Measurements from ENCODE around the gene EIF4G2.

Gene EIF4G2

DNA sequence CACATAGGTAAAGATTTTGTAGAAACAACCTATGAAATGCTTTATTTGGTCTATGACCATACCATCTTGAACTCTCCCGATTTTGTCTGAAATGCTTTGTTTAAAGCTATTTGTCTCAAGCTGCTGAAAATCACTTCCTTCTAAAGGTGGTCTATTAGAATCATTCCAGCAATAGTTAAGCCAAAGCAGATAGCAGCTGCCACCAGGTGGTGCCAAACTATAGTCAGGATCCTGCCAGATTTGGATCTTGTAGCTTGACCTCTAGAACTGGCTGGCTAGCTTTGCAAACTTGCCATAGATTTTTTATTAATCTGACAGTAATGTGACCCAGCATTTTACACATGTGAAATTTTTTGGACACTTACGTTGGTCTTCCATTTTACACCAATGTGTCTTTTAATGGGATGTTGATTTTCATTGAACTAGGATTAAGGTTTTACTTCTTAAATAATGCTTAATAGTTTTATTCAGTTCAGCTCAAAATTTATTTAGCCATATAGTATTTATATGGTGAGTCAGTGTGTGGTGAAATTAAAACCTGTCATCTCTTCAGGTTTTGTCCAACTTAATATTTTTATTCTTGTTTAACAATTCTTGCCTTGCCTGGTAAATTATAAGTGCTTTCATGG, 38.0 kb downstream of the EIF4G2 start:
- no peaks in the 10 kb centered on the region for H3K27me3 Mint-ChIP-seq (ENCODE audit: low read depth)
- H3K27ac Mint-ChIP-seq = no peak overlapping the region
- no peak overlapping the region for H3K4me3 Mint-ChIP-seq
- H3K4me1 Mint-ChIP-seq (ENCODE audit: low read depth) = peaks cover 3% of the 10 kb centered on the region
- no peaks in the 10 kb centered on the region for H3K9me3 Mint-ChIP-seq
- peaks cover 68% of the 10 kb centered on the region for H3K36me3 Mint-ChIP-seq (ENCODE audit: low read depth)

DNA sequence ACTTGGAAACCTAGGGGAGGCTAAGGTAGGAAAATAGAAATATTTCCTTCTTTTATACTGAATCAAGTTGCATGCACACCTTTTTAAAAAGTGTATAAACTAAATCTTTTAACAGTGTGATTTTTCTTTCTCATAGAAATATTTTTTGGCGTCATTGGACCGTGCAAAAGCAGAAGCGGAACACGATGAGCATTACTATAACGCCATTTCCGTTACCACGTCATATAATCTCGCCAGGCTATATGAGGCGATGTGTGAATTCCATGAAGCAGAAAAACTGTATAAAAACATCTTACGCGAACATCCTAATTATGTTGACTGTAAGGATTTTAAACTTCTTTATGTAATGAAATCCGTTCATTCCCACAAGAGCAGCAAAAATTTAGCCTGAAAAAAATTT, 44.3 kb downstream of the EIF4G2 start:
- H3K4me3 Mint-ChIP-seq = no peak overlapping the region
- H3K9me3 Mint-ChIP-seq = no peaks in the 10 kb centered on the region
- H3K27me3 Mint-ChIP-seq (ENCODE audit: low read depth) = no peaks in the 10 kb centered on the region
- no peak overlapping the region for H3K27ac Mint-ChIP-seq
- H3K4me1 Mint-ChIP-seq (ENCODE audit: low read depth) = peaks cover 11% of the 10 kb centered on the region
- peaks cover 42% of the 10 kb centered on the region for H3K36me3 Mint-ChIP-seq (ENCODE audit: low read depth)

DNA sequence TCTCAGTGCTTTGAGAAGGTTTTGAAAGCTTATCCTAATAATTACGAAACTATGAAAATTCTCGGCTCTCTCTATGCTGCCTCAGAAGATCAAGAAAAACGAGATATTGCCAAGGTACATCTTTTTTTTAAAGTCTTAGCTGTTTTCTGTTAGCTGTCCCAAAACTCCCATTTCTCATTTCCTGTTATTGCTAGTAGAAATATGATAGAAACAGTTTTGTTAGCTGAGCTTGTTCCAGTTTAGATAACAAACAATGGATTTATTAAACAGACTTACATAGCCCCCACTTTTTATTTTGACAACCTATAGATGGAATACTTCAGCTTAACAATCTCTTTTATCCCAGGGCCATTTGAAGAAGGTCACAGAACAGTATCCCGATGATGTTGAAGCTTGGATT, 45.0 kb downstream of the EIF4G2 start:
- Mint-ChIP-seq H3K9me3 (no peaks in the 10 kb centered on the region), H3K4me3 (no peak overlapping the region), H3K27ac (no peak overlapping the region), H3K36me3 (ENCODE audit: low read depth) (peaks cover 39% of the 10 kb centered on the region), H3K27me3 (ENCODE audit: low read depth) (no peaks in the 10 kb centered on the region), H3K4me1 (ENCODE audit: low read depth) (peaks cover 11% of the 10 kb centered on the region)

DNA sequence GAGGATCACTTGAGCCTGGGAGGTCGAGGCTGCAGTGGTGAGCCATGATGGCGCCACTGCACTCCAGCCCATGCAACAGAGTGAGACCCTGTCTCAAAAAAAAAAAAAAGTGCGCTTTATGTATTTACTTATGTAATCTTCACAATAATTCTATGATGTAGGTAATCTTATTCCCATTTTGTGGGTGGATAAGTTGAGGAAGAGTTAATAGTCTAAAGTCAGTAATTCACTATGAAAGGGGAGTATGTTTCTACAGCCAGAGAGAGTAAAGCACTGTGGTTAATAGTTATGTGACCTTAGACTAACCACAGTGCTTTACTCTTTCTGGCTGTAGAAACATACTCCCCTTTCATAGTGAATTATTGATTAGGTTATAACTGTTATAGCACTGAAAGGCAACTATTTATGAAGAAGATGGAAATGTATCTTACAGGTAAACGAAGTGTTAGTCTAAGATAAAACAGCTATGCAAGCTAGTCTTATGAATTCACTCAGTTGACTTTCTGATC, 45.8 kb downstream of the EIF4G2 start:
- Mint-ChIP-seq H3K9me3 (no peaks in the 10 kb centered on the region), H3K4me1 (ENCODE audit: low read depth) (peaks cover 11% of the 10 kb centered on the region), H3K4me3 (no peak overlapping the region), H3K27ac (no peak overlapping the region), H3K36me3 (ENCODE audit: low read depth) (peaks cover 39% of the 10 kb centered on the region), H3K27me3 (ENCODE audit: low read depth) (no peaks in the 10 kb centered on the region)

DNA sequence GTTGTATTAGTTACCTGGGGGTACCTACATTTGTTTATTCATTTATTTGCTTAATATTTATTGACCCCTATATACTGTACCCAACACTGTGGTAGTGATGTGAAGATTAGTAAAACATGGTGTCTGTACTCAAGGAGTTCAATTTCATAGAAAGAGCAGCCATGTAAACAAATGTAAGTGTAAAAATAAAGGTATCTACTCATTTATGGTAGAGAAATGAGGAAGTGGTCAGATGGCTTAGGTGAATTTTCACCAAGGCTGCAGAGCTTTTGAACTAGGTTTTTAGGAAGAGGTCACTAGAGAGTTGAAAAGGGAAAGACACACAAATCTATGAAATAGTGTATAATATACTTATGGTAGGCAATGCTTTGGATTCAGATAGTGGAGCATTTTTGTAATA, 46.5 kb downstream of the EIF4G2 start:
- Mint-ChIP-seq H3K27ac (no peak overlapping the region), H3K9me3 (no peaks in the 10 kb centered on the region), H3K4me1 (ENCODE audit: low read depth) (peaks cover 11% of the 10 kb centered on the region), H3K36me3 (ENCODE audit: low read depth) (peaks cover 33% of the 10 kb centered on the region), H3K4me3 (no peak overlapping the region), H3K27me3 (ENCODE audit: low read depth) (no peaks in the 10 kb centered on the region)

DNA sequence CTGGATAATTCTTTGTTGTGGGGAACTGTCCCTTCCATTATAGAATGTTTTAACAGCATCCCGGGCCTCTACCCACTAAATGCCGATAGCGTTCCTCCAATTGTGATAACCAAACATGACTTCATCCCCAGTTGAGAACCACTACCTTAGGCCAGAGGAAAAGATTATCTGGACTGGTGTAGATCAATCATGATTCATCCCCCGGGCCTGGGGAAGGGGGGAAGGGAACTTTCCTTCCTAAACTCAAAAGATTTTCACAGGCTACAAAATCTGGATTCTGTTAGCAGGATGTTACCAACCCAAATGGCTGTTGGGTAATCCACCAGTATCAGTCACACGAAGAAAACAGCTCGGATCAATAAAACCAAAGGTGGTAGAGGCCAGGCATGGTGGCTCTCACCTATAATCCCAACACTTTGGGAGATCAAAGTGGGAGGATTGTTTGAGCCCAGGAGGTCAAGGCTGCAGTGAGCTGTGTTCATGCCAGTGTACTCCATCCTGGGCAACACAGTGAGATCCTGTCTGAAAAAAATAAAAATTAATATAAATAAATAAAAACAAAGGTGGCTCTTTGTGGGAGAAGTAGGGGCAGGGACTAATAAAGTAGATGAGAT, 47.5 kb downstream of the EIF4G2 start:
- Mint-ChIP-seq H3K27me3 (ENCODE audit: low read depth) (no peaks in the 10 kb centered on the region), H3K36me3 (ENCODE audit: low read depth) (peaks cover 31% of the 10 kb centered on the region), H3K4me3 (no peak overlapping the region), H3K4me1 (ENCODE audit: low read depth) (peaks cover 8% of the 10 kb centered on the region), H3K27ac (no peak overlapping the region), H3K9me3 (no peaks in the 10 kb centered on the region)

DNA sequence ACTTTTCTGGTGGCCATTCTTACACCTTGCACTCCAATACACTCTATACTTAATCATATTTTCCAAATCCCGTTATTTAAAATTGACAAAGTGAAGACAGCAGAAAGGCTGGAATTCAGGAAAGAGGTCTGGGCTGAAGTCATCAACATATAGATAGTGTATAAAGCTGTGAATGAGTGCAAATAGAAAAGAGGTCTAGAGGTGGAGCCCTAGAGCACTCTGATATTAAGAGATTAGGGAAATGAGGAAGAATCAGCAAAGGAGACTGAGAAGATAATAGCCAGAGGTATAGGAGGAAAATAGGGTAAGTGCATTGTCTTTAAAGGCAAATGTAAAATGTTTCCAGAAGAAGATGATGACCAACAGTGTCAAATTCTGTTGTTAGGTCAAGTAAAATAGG, 49.8 kb downstream of the EIF4G2 start:
- Mint-ChIP-seq H3K9me3 (no peaks in the 10 kb centered on the region), H3K36me3 (ENCODE audit: low read depth) (peaks cover 28% of the 10 kb centered on the region), H3K4me3 (no peak overlapping the region), H3K27ac (no peak overlapping the region), H3K4me1 (ENCODE audit: low read depth) (peaks cover 10% of the 10 kb centered on the region), H3K27me3 (ENCODE audit: low read depth) (no peaks in the 10 kb centered on the region)

DNA sequence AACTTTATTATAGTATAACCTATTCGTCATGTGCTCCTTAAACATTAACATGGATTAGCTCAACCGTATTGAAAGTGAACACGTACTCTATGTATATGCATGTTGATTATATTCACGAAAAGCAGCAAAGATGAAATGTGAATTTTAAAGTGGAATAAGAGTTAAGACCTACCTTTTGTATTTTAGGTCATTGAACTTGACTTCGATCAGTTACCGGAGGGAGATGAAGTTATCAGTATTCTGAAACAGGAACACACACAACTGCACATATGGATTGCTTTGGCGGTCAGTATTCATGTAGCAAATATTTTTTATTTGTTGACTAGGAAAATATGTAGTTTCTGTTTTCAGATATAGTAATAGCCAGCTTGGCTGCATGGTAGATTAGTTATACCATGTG, 56.2 kb downstream of the EIF4G2 start:
- Mint-ChIP-seq H3K36me3 (ENCODE audit: low read depth) (peaks cover 21% of the 10 kb centered on the region), H3K9me3 (no peaks in the 10 kb centered on the region), H3K4me3 (peak overlapping the region; percentile 85), H3K4me1 (ENCODE audit: low read depth) (peaks cover 20% of the 10 kb centered on the region), H3K27ac (no peak overlapping the region), H3K27me3 (ENCODE audit: low read depth) (no peaks in the 10 kb centered on the region)

DNA sequence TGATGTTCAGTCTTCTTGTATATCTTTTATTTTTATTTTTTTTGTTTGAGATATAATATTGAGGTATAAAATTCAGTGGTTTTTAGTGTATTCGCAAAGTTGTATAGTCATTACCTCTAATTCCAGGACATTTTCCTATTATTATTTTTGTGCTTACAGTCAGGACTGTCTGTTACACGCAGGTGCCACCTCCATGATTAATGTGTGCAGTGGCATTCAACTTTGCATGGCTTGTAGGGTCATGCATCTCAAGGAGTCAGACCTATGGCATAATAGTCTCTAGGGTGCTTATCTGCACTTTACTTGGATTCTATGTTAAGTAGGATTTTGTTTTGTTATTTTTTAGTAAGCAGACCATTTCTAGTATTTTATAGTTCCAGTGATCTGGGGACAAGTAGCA, 56.7 kb downstream of the EIF4G2 start:
- Mint-ChIP-seq H3K9me3 (no peaks in the 10 kb centered on the region), H3K27ac (peak overlapping the region; percentile 88), H3K4me3 (peak overlapping the region; percentile 85), H3K36me3 (ENCODE audit: low read depth) (peaks cover 19% of the 10 kb centered on the region), H3K4me1 (ENCODE audit: low read depth) (peaks cover 20% of the 10 kb centered on the region), H3K27me3 (ENCODE audit: low read depth) (no peaks in the 10 kb centered on the region)

DNA sequence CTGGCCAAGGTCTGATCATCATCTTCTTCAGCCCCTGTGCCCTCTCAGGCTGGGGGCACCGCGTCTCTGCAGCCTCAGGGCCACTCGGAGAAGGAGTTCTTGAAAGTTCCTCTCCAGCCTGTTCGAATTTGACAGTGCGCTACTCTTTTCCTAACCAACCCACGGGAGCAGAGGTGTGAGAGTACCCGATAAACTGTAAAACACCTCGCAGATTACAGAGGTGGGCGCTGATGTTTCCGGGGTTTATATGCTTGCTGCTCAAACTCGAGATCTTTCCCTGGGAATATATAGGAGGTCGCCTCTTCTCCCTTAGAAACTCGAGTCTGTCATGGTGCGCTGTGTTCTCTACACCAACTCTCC, 57.2 kb downstream of the EIF4G2 start:
- peak overlapping the region; percentile 88 for H3K27ac Mint-ChIP-seq
- no peaks in the 10 kb centered on the region for H3K27me3 Mint-ChIP-seq (ENCODE audit: low read depth)
- no peaks in the 10 kb centered on the region for H3K9me3 Mint-ChIP-seq
- H3K4me3 Mint-ChIP-seq = peak overlapping the region; percentile 85
- H3K36me3 Mint-ChIP-seq (ENCODE audit: low read depth) = peaks cover 15% of the 10 kb centered on the region
- peaks cover 20% of the 10 kb centered on the region for H3K4me1 Mint-ChIP-seq (ENCODE audit: low read depth)

DNA sequence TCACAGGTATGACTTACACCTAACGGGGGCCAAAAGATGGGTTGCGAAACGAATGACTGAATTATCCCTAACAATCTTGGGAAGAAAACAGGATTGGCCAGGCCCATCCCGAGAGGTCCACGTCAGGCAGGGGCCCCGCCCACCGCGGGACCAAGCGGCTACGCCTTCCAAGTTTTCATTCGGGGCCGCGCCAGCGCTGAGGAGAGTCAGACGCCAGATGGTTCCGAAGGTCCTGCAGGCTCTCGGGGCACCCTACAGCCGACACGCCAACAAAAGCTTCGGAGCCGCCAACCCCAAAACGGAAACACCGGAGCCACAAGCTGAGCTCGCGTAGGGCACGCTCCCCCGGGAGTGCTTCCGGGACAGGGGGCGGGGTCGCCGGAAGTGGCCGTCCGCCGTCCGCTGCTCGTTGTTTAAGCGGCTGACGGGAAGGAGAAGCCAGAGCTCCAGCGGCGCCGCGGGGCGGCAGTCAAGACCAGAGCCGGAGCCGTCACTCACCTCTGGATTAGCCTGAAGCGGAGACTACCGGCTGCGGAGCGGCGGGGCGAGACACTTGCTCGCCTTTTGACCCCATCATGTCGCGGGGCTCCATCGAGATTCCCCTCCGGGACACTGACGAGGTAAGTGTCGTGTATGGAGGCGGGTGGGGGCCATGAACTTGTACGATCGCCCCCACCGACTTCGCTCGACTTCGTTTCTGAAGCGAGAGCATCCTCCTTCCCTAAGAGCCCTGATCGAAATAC, 57.7 kb downstream of the EIF4G2 start, which contains the start of gene CTR9:
Gene CTR9, plus strand, starts transcription at position 409 of the 743 bp plus-strand sequence. Its CDS starts 167 bp downstream, at position 576.
- no peaks in the 10 kb centered on the region for H3K9me3 Mint-ChIP-seq
- H3K4me1 Mint-ChIP-seq (ENCODE audit: low read depth) = peaks cover 20% of the 10 kb centered on the region
- H3K4me3 Mint-ChIP-seq = peak within 1 kb of the TSS; percentile 85
- H3K36me3 Mint-ChIP-seq (ENCODE audit: low read depth) = peaks cover 14% of the 10 kb centered on the region
- H3K27me3 Mint-ChIP-seq (ENCODE audit: low read depth) = no peaks in the 10 kb centered on the region
- H3K27ac Mint-ChIP-seq = peak within 1 kb of the TSS; percentile 88

DNA sequence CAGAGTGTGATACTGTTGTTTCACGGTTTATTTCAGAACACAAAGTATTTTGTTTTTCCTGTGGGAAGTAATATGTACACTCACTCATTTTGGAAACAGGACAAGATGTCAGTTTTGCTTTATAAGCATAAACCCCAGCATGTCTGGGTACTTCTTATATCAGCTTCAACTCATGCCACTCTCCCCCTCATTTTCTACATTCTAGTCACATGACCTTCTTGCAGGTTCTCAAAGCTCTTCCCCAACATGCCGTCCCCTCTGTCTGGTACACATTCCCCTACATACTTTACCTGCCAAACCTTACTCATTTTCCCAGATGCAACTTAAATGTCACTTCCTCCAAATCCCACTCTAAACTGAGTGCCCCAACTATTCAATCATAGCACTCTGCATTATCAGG, 59.2 kb downstream of the EIF4G2 start:
- Mint-ChIP-seq H3K4me3 (no peak overlapping the region), H3K9me3 (no peaks in the 10 kb centered on the region), H3K27ac (no peak overlapping the region), H3K36me3 (ENCODE audit: low read depth) (peaks cover 3% of the 10 kb centered on the region), H3K27me3 (ENCODE audit: low read depth) (no peaks in the 10 kb centered on the region), H3K4me1 (ENCODE audit: low read depth) (peaks cover 18% of the 10 kb centered on the region)

DNA sequence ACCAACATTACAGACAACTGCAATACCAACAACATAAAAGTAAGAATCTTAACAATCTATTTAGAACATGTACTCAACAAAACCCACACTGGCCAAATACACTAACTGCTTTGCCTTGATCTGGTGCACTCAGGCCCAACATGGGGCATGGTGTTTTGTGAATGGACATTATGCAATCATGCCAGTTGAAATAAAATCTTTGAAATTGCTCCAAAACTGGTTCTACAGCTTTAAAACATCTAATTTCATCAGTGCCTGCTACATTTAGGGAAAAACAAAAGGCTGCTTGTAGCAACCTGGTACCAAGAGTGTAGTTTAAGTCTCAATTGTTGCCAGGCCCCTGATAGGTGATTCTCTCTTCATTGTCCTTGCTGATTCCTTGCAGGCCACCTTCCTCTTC, 61.0 kb downstream of the EIF4G2 start:
- Mint-ChIP-seq H3K27me3 (ENCODE audit: low read depth) (no peaks in the 10 kb centered on the region), H3K4me1 (ENCODE audit: low read depth) (peaks cover 32% of the 10 kb centered on the region), H3K9me3 (no peaks in the 10 kb centered on the region), H3K27ac (no peak overlapping the region), H3K36me3 (ENCODE audit: low read depth) (peaks cover 3% of the 10 kb centered on the region), H3K4me3 (no peak overlapping the region)

Measured in T-helper 1 cell treated with Interleukin-12 subunit alpha and Interleukin-12 subunit beta and Interleukin-4 antibody, amounts not matched to agents 30 μg/mL and 1 μg/mL, for 36 hours (primary cell).